ENCODE results near the gene PEX3.
"Not testable (repeated sequence)": the region's sequence is repeated elsewhere in the genome, so short reads cannot be mapped to it uniquely, and the experiment has no call there.

PEX3 gene

GRCh38 chr6:143507358-143508145 lies 56.9 kb downstream of the PEX3 start:
- no peak for DNase-seq

DNA sequence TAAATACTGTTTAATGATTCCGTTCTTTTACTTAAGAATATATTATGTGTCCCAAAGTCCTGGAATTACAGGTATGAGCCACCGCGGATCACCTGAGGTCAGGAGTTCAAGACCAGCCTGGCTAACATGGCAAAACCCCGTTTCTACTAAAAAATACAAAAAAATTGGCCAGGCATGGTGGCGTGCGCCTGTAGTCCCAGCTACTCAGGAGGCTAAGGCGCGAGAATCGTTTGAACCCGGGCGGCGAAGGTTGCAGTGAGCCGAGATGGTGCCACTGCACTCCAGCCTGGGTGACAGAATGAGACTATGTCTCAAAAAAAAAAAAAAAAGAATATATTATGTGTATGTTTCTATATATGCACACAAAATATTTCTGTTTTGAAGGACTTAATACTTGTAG lies 59.7 kb downstream of the PEX3 start:
- DNase-seq, result not testable (repeated sequence)

GRCh38 chr6:143510991-143511891 lies 60.6 kb downstream of the PEX3 start, which contains the start of gene FUCA2:
Gene FUCA2, minus strand, starts transcription at chr6:143511720. Its CDS starts 86 bp downstream, at chr6:143511634.
- peak; percentile 35 for DNase-seq

- peak; percentile 74 for DNase-seq
Measured at GRCh38 chr6:143513410-143513809, 62.8 kb downstream of the PEX3 start.

- no peak for DNase-seq
Measured at GRCh38 chr6:143515061-143515760, 64.6 kb downstream of the PEX3 start.

- DNase-seq, result no peak
Measured at GRCh38 chr6:143515766-143516355, 65.3 kb downstream of the PEX3 start.

GRCh38 chr6:143516690-143517446 lies 66.3 kb downstream of the PEX3 start:
- DNase-seq, result no peak

GRCh38 chr6:143517447-143517773 lies 66.8 kb downstream of the PEX3 start:
- DNase-seq, result no peak

GRCh38 chr6:143522039-143522600 lies 71.5 kb downstream of the PEX3 start:
- DNase-seq, result no peak

DNA sequence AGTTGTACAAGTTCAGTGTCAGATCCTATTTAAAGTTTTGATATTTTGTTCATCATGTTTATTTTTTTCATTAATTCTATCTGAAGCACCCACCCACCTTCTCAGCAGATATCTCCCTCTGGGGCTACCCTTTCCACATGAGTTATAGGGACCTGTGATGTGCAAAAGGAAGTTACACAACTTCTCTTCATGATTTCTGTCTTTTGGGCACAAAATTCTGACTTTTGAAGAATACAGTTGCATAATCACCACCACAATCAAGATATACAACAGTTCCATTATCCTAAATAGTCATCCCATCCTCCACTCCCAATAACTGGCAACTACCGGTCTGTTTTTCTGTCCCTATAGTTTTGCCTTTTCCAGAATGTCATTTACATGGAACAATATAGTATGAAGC lies 74.8 kb downstream of the PEX3 start:
- DNase-seq, result no peak

GRCh38 chr6:143527677-143528076 lies 77.1 kb downstream of the PEX3 start:
- DNase-seq, result no peak

DNA sequence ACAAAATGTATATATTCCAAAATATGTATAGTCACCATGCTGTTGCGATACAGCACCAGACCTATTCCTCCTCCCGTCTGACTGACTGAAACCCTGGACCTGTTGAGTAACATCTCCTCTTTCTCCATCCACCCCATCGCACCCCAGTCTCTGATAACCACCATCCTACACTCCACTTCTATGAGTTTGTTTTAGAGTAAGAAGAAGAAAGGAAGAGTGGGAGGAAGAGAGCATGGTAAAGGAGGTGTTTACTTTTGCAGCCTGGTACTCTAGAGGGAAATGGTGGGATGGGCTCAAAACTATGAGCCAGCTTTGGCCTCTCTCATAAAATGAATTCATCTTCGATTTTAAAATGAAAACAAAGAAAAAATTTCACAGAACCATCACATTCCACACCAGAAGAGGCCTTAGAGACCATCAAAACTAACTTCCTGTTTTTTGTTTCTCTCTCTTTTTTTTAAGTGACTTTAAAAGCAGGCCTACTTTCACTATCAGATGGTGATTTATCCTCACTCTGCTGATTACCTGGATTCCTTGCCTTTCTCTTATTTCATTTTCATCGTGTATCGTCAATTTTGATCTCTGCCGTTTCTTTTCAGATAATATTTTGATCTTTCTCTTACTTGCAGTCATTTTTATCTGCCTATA lies 77.7 kb downstream of the PEX3 start:
- DNase-seq, result no peak

GRCh38 chr6:143529095-143529494 lies 78.5 kb downstream of the PEX3 start:
- no peak for DNase-seq

DNA sequence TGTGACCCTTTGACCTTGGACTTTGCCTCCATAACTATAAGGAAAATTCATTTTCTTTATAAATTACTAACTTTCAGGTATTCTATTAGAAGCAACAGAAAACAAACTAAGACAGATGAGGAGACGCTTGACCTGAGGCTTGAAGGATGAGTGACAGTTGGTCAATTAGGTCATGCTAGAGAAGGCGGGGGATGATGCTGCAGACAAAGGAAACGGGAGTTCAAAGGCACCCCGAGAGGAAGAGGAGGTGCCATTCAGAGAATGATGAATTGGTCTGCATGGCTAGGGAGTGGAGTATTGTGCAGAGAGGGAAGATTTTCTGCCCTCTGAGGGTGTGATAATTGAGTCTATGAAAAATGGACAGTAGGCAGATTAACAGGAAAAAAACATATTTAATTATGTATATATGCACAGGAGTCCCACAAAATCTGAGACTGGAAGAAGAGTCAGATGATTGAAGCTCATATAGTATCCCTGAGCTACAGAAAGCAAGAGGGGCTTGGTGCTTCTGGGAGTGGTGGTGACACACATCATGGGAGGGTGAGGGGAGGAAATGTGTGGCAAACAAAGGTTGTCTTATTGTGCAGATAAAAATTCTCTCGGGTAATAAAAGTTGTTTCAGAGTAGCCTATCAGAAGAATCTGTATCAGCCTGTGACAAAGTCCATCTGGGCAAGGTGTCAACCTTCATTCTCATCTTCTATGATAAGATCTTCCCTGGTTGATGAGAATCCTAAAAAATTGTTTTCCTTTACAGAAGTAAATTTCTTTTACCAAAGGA lies 81.3 kb downstream of the PEX3 start:
- no peak for DNase-seq

- DNase-seq, result no peak
Measured at GRCh38 chr6:143535189-143535614, 84.6 kb downstream of the PEX3 start.

DNA sequence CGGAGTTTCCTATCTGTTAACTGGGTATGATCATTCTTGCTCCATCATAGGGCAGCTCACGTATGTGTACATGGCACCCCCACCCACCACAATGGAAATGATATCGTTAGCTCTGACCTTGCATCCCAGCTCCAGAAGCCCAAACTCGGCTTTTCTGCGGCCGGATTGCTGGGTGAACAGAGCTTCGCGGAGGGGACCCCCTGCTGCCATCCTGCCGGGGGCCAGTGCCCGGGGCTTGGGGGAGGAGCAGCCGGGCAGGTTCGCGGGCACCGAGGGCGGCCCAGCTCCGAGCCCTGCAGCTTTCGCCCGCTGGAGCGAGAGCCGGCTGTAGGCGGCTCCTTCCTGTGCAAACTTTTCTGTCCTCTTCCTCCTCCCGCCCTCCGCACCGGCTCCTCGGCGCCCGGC lies 85.9 kb downstream of the PEX3 start:
- peak; percentile 5 for DNase-seq

- peak; percentile 22 for DNase-seq
Measured at GRCh38 chr6:143536866-143537691, 86.5 kb downstream of the PEX3 start.

GRCh38 chr6:143538374-143538773 lies 87.8 kb downstream of the PEX3 start:
- no peak for DNase-seq

GRCh38 chr6:143539106-143539505 lies 88.5 kb downstream of the PEX3 start:
- no peak for DNase-seq

DNA sequence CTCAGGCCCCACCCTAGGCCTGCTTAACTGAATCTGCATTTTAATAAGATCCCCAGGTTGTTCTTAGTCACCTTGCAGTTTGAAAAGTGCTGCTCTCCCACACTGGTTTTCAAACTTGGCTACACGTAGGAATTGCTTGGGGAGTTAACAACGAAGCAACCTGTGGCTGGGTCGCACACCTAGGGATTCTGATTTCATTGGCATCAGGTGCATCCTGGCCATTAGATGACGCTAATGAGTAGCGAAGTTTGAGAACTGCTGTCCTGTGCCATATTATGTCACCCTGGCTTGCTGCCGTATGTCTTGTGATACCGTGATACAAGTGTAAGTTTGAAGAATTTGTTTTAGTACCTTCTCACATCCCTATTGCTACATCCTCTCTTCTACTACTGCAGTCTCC lies 89.1 kb downstream of the PEX3 start:
- no peak for DNase-seq
